ENCODE data around the gene IRX2. TPM values are rescaled to one million over a fixed set of nuclear protein-coding genes. Genes with fewer than 3 reads are reported as not detected.

The IRX2 gene
- total and polyA plus RNA-seq, 10 of the 15 experiments (the other 5 are each of a cell fraction or from before 2014, with no cell fraction given) = not detected

DNA sequence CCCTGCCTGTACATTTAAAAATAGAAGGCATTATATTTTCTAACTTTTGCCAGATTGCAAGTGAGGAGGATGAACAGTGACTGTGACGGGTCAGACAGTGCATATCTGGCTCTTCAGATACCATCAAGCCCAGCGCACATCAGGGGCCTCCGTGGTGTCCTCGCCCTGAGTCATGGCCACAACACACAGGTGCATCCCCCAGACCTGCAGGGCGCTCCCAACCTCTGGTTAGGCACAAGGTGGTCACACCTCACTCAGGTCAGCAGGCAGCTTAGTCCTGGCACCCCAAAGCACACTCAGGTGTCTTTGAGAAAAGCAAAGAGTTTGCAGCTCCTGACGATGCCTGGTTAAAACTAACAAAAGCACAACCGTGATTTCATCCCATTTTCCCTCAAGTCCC, 28.6 kb downstream of the IRX2 start:
- Histone ChIP-seq H3K4me3 (no peak overlapping the region), H3K9me3 (replicated peaks; ENCODE audit: control insufficient read depth, insufficient read depth, low read length) (no peaks in the 10 kb centered on the region; the same call in 2 of the 3 replicates), H2AFZ (ENCODE audit: control insufficient read depth, low read depth, low read length) (no peak overlapping the region), H3K4me1 (ENCODE audit: control insufficient read depth, insufficient read depth, low read length) (no peaks in the 10 kb centered on the region), H3K9ac (ENCODE audit: control insufficient read depth, insufficient read depth, low read length) (no peak overlapping the region), H3K36me3 (ENCODE audit: control insufficient read depth in 2 of 2, insufficient read depth in 2 of 2, low read length in 1 of 2) (no peaks in the 10 kb centered on the region), H3K4me2 (ENCODE audit: control insufficient read depth, insufficient read depth) (no peak overlapping the region), H3K79me2 (ENCODE audit: control insufficient read depth, insufficient read depth, low read length) (no peaks in the 10 kb centered on the region), H4K20me1 (ENCODE audit: control insufficient read depth, insufficient read depth) (no peaks in the 10 kb centered on the region), H3K27me3 (replicated peaks in 1 of 2; ENCODE audit: control insufficient read depth in 2 of 2, insufficient read depth in 2 of 2, low read length in 1 of 2) (no peaks in the 10 kb centered on the region), H3K27ac (ENCODE audit: control insufficient read depth, insufficient read depth) (no peak overlapping the region)
- ChIA-PET SMC1A (ENCODE audit: uncharacterized antibody, unreplicated experiment) (no interaction called here), RAD21 (ENCODE audit: unreplicated experiment) (no interaction called here), CTCF (no interaction called here), POLR2A (no interaction called here)
- TF ChIP-seq, protein P1, sequence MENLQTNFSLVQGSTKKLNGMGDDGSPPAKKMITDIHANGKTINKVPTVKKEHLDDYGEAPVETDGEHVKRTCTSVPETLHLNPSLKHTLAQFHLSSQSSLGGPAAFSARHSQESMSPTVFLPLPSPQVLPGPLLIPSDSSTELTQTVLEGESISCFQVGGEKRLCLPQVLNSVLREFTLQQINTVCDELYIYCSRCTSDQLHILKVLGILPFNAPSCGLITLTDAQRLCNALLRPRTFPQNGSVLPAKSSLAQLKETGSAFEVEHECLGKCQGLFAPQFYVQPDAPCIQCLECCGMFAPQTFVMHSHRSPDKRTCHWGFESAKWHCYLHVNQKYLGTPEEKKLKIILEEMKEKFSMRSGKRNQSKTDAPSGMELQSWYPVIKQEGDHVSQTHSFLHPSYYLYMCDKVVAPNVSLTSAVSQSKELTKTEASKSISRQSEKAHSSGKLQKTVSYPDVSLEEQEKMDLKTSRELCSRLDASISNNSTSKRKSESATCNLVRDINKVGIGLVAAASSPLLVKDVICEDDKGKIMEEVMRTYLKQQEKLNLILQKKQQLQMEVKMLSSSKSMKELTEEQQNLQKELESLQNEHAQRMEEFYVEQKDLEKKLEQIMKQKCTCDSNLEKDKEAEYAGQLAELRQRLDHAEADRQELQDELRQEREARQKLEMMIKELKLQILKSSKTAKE (IDR thresholded peaks at IDR 0.05; ENCODE audit: low read depth, poor library complexity, severe bottlenecking) = no peak
- no peak for TF ChIP-seq ASH2L (IDR thresholded peaks at IDR 0.05; ENCODE audit: borderline replicate concordance, low read depth)
- TF ChIP-seq NFYB (IDR thresholded peaks at IDR 0.05; ENCODE audit: insufficient read depth, low read depth, low read length) = no peak
- TF ChIP-seq, protein P2, sequence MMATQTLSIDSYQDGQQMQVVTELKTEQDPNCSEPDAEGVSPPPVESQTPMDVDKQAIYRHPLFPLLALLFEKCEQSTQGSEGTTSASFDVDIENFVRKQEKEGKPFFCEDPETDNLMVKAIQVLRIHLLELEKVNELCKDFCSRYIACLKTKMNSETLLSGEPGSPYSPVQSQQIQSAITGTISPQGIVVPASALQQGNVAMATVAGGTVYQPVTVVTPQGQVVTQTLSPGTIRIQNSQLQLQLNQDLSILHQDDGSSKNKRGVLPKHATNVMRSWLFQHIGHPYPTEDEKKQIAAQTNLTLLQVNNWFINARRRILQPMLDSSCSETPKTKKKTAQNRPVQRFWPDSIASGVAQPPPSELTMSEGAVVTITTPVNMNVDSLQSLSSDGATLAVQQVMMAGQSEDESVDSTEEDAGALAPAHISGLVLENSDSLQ (IDR thresholded peaks at IDR 0.05) = no peak
- no peak for TF ChIP-seq STAT3 (IDR thresholded peaks at IDR 0.05; ENCODE audit: low read depth, low read length)
- intact Hi-C loops (cut with micrococcal nuclease; ENCODE audit: unreplicated experiment) (no loop called here), in situ Hi-C loops (cut with MboI) (no loop called here)
- no TSS peak for BruUV-seq (replicated peaks)
- 29% methylated on average over 7 of the region's 7 CpGs for WGBS (ENCODE audit: insufficient coverage, insufficient replicate concordance, low lambda C conversion rate, missing lambda C conversion rate)
- FAIRE-seq (no peak), DNase-seq (ENCODE audit: low read depth, low spot score) (no peak), ATAC-seq (no peak)
